ENCODE measurements around the gene SAPCD2.

GRCh38 chr9:137114613-137115393 is 44.4 kb upstream of the SAPCD2 start, which contains the start of gene DPP7:
- TF ChIP-seq, protein P1, sequence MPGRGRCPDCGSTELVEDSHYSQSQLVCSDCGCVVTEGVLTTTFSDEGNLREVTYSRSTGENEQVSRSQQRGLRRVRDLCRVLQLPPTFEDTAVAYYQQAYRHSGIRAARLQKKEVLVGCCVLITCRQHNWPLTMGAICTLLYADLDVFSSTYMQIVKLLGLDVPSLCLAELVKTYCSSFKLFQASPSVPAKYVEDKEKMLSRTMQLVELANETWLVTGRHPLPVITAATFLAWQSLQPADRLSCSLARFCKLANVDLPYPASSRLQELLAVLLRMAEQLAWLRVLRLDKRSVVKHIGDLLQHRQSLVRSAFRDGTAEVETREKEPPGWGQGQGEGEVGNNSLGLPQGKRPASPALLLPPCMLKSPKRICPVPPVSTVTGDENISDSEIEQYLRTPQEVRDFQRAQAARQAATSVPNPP (IDR thresholded peaks at IDR 0.05; ENCODE audit: borderline replicate concordance, insufficient read depth, insufficient read length): no peak
- TF ChIP-seq YY1 (IDR thresholded peaks at IDR 0.05; ENCODE audit: borderline replicate concordance in 1 of 3, control insufficient read depth in 1 of 3, extremely low read depth in 1 of 3, insufficient read depth in 3 of 3, insufficient read length in 1 of 3, insufficient replicate concordance in 2 of 3, low read depth in 1 of 3, low read length in 2 of 3) (peak in 2 of 3 experiments; percentile 52 to 60), C11orf30 (IDR thresholded peaks at IDR 0.05; ENCODE audit: low read depth) (no peak; the same call in 1 of the 2 replicates), POLR2AphosphoS2 (IDR thresholded peaks at IDR 0.05; ENCODE audit: low read length) (no peak), E2F8 (IDR thresholded peaks at IDR 0.05; ENCODE audit: low read depth, partially characterized antibody) (no peak), RERE (CRISPR knock-in tag; IDR thresholded peaks at IDR 0.05; ENCODE audit: borderline replicate concordance) (no peak), RBM34 (IDR thresholded peaks at IDR 0.05; ENCODE audit: borderline replicate concordance, insufficient read depth, low read length) (no peak)

Measured in K562 (cell line).